SU-DHL-6 (cell line): ENCODE results near the gene CPED1.
"Not testable (repeated sequence)": the region's sequence is repeated elsewhere in the genome, so short reads cannot be mapped to it uniquely, and the experiment has no call there.

Experiments used
- H2AFZ ChIP-seq: fragments of 200-600 bp; sonication (generic); 2 replicates; pipeline ENCODE4 v1.6.1; 2014; ENCODE audit warnings: low read depth, mild to moderate bottlenecking, moderate library complexity, mixed read lengths, antibody characterized with exemption, low read length; ENCODE audit not compliant: severe bottlenecking
- H3F3A ChIP-seq: fragments of 200-600 bp; shearing (Covaris generic); 2 replicates; pipeline ENCODE4 v1.6.0; 2016; ENCODE audit warnings: antibody characterized with exemption, mild to moderate bottlenecking; ENCODE audit not compliant: insufficient read depth
- H3K27ac ChIP-seq: fragments of 200-600 bp; sonication (generic); 2 replicates; pipeline ENCODE4 v1.5.1; 2016; ENCODE audit warnings: low read depth, mild to moderate bottlenecking, low read length, moderate library complexity, mixed read lengths
- H3K27me3 ChIP-seq: fragments of 200-600 bp; sonication (generic), shearing (Covaris generic); 2 replicates; pipeline ENCODE4 v1.6.0; 2014; ENCODE audit warnings: mild to moderate bottlenecking, low read length
- H3K36me3 ChIP-seq: fragments of 200-600 bp; sonication (generic); 2 replicates; pipeline ENCODE4 v1.6.1; 2014; ENCODE audit warnings: mild to moderate bottlenecking, low read length, mixed read lengths
- H3K4me2 ChIP-seq: fragments of 300-600, 200-600 bp; shearing (Covaris generic), sonication (generic); 2 replicates; pipeline ENCODE4 v1.6.0; 2014; ENCODE audit warnings: low read length, low read depth, mild to moderate bottlenecking; ENCODE audit not compliant: poor library complexity, severe bottlenecking
- H3K4me3 ChIP-seq: fragments of 200-600 bp; sonication (generic); 2 replicates; pipeline ENCODE4 v1.5.1; 2014; ENCODE audit warnings: antibody characterized with exemption, low read length, mild to moderate bottlenecking, mixed read lengths; ENCODE audit not compliant: insufficient read depth, poor library complexity, severe bottlenecking
- H3K79me2 ChIP-seq: fragments of 200-600 bp; sonication (generic); 2 replicates; pipeline ENCODE4 v1.6.1; 2014; ENCODE audit warnings: mild to moderate bottlenecking, low read length, moderate library complexity; ENCODE audit not compliant: insufficient read depth
- H3K9ac ChIP-seq: fragments of 200-600 bp; sonication (generic); 2 replicates; pipeline ENCODE4 v1.7.0; 2014; ENCODE audit warnings: mild to moderate bottlenecking, low read length
- H3K9me2 ChIP-seq: fragments of 200-600 bp; sonication (generic); replicated peaks from 2 replicates; pipeline ENCODE4 v1.6.1; 2014; ENCODE audit warnings: low read length; ENCODE audit not compliant: insufficient read depth
- H3K9me3 ChIP-seq: fragments of 200-600 bp; sonication (generic); 2 replicates; pipeline ENCODE4 v1.6.1; 2014; ENCODE audit warnings: low read length, mixed read lengths; ENCODE audit not compliant: insufficient read depth
- H4K20me1 ChIP-seq: fragments of 200-600 bp; sonication (generic); 2 replicates; pipeline ENCODE4 v1.6.1; 2014; ENCODE audit warnings: low read depth, mild to moderate bottlenecking, antibody characterized with exemption, low read length, moderate library complexity, mixed read lengths
- EZH2phosphoT487 ChIP-seq: fragments of 200-600 bp; sonication (generic), shearing (Covaris generic); conservative IDR thresholded peaks from 2 replicates; pipeline ENCODE4 v1.6.1; 2018; ENCODE audit warnings: mild to moderate bottlenecking, antibody characterized with exemption, low read length, moderate library complexity, mixed read lengths
- TF ChIP-seq, protein P1 (sequence below): fragments of 200-600 bp; sonication (generic); IDR thresholded peaks from one replicate; pipeline ENCODE4 v1.5.1; 2017; ENCODE audit warnings: antibody characterized with exemption, mild to moderate bottlenecking, low read length, moderate library complexity; ENCODE audit not compliant: insufficient read depth, poor library complexity, severe bottlenecking

Gene CPED1

DNA sequence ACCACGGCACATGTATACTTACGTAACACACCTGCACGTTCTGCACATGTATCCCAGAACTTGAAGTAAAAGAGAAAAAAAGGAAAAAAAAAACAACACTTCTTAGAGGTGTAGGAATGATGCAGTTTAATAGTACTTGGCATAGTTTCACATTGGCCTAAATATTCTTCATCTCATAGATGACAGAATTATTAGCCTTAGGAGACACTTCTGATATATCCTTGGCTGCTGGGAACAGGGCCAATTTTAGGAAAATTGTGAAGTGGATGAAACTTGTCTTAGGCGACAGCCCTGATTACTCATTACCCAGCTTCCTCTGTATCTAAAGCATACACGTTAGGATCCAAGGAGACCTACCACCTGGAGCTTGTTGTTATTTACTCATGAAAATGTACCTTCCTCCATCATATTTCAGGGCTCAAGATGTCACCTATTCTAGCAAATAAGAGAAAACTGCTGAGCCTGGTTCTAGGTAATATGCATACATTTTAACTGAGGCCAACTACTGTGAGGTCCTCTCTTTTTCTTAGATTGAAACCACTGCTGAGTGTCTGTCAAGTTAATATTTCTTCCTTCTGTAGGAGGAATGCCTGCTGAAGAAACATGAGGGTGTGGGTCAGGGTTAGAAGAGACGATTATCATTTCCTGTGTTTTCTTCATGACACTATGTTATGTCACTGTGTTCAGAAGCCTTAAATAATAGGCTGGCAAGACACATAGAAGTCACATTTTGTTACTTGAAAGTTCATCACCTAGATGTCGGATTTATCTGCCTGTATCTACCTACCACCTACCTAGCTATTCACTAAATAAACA is 44.3 kb downstream of the CPED1 start:
- Histone ChIP-seq H3K79me2 (no peaks in the 10 kb centered on the region), H4K20me1 (no peaks in the 10 kb centered on the region), H3K9me3 (no peaks in the 10 kb centered on the region), H3K9me2 (no peaks in the 10 kb centered on the region), H3K36me3 (no peaks in the 10 kb centered on the region), H2AFZ (no peak overlapping the region), H3K4me2 (no peak overlapping the region), H3K4me3 (no peak overlapping the region), H3F3A (no peaks in the 10 kb centered on the region), H3K27me3 (no peaks in the 10 kb centered on the region), H3K27ac (no peak overlapping the region), H3K9ac (no peak overlapping the region)
- TF ChIP-seq, protein P1, sequence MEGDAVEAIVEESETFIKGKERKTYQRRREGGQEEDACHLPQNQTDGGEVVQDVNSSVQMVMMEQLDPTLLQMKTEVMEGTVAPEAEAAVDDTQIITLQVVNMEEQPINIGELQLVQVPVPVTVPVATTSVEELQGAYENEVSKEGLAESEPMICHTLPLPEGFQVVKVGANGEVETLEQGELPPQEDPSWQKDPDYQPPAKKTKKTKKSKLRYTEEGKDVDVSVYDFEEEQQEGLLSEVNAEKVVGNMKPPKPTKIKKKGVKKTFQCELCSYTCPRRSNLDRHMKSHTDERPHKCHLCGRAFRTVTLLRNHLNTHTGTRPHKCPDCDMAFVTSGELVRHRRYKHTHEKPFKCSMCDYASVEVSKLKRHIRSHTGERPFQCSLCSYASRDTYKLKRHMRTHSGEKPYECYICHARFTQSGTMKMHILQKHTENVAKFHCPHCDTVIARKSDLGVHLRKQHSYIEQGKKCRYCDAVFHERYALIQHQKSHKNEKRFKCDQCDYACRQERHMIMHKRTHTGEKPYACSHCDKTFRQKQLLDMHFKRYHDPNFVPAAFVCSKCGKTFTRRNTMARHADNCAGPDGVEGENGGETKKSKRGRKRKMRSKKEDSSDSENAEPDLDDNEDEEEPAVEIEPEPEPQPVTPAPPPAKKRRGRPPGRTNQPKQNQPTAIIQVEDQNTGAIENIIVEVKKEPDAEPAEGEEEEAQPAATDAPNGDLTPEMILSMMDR = no peak
- TF ChIP-seq EZH2phosphoT487 = no peak

DNA sequence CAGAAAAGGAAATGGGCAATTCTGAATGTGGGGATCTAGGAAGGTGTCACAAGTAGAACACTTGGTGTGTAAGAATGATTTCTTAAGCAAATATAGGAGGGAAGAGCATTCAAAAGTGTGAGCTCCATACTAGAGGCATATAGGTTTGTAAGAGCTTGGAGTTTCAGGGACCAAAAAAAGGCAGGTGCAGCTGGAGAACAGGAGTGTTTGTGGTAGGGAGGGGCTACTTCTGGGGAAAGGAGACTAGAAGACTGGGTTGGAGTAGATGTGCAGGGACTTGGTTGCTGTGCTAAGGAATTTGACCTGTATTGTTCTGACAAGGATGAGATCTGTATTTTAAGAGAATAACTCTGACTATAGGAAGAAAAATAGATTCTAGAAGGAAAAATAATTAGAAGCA is 46.4 kb downstream of the CPED1 start:
- no peak overlapping the region for H3K9ac ChIP-seq
- H3K9me3 ChIP-seq = no peaks in the 10 kb centered on the region

DNA sequence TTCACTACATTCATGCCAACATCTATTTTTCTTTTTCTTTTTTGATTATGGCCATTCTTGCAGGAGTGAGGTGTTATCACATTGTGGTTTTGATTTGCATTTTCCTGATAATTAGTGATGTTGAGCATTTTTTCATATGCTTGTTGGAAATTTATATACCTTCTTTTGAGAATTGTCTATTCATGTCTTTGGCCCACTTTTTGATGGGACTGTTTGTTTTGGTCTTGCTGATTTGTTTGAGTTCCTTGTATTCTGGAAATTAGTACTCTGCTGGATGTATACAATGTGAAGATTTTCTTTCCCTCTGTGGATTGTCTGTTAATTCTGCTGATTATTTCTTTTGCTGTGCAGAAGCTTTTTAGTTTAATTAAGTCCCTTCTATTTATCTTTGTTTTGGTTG is 48.3 kb downstream of the CPED1 start:
- H3K79me2 ChIP-seq, H3F3A ChIP-seq, H4K20me1 ChIP-seq, H3K9ac ChIP-seq, H3K4me3 ChIP-seq, H3K4me2 ChIP-seq, H3K36me3 ChIP-seq, H3K9me3 ChIP-seq, H2AFZ ChIP-seq, H3K27me3 ChIP-seq, H3K27ac ChIP-seq, H3K9me2 ChIP-seq: not testable (repeated sequence)

More for the DNA sequence above, 46.4 kb downstream of the CPED1 start:
- H3K79me2 ChIP-seq = no peaks in the 10 kb centered on the region
- H3K36me3 ChIP-seq = no peaks in the 10 kb centered on the region
- H3K4me3 ChIP-seq = no peak overlapping the region
- no peak overlapping the region for H3K27ac ChIP-seq
- H3F3A ChIP-seq = no peaks in the 10 kb centered on the region
- H3K4me2 ChIP-seq = no peak overlapping the region
- H2AFZ ChIP-seq = no peak overlapping the region
- no peak for TF ChIP-seq EZH2phosphoT487
- TF ChIP-seq, protein P1 = no peak
- H4K20me1 ChIP-seq = no peaks in the 10 kb centered on the region
- H3K27me3 ChIP-seq = no peaks in the 10 kb centered on the region
- no peaks in the 10 kb centered on the region; the same call in 1 of the 2 replicates for H3K9me2 ChIP-seq

DNA sequence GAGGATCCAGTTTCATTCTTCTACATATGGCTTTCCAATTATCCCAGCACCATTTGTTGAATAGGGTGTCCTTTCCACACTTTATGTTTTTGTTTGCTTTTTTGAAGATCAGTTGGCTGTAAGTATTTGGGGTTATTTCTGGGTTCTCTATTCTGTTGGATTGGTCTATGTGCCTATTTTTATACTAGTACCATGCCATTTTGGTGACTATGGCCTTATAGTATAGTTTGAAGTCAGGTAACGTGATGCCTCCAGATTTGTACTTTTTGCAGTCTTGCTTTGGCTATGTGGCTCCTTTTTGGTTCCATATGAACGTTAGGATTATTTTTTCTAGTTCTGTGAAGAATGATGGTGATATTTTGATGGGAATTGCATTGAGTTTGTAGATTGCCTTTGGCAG is 48.8 kb downstream of the CPED1 start:
- not testable (repeated sequence) for H3K4me2 ChIP-seq, H3K36me3 ChIP-seq, H3K27me3 ChIP-seq, H3K9me3 ChIP-seq, H3K9ac ChIP-seq, H3K79me2 ChIP-seq, H4K20me1 ChIP-seq, H3K9me2 ChIP-seq, H2AFZ ChIP-seq, H3K4me3 ChIP-seq, H3F3A ChIP-seq, H3K27ac ChIP-seq
